HG02763 (cell line): ENCODE data around the gene ZMYND12.

Experiments
- ATAC-seq: cut with Tn5 transposase; IDR thresholded peaks from one replicate; pipeline ENCODE4 v1.9.1; 2021; ENCODE audit warnings: mild to moderate bottlenecking, moderate library complexity; ENCODE audit not compliant: unreplicated experiment

The ZMYND12 gene

GRCh38 chr1:42442662-42443061 lies 13.2 kb downstream of the ZMYND12 start:
- ATAC-seq = no peak

- ATAC-seq = no peak
Observed at GRCh38 chr1:42439940-42440339, 15.9 kb downstream of the ZMYND12 start.

- ATAC-seq = no peak
Observed at GRCh38 chr1:42434340-42434739, 21.5 kb downstream of the ZMYND12 start.

- ATAC-seq = no peak
Observed at GRCh38 chr1:42433369-42433768, 22.5 kb downstream of the ZMYND12 start.

GRCh38 chr1:42432714-42433113 lies 23.1 kb downstream of the ZMYND12 start:
- no peak for ATAC-seq

- ATAC-seq = no peak
Observed at GRCh38 chr1:42431514-42431913, 24.3 kb downstream of the ZMYND12 start.

- ATAC-seq = no peak
Observed at GRCh38 chr1:42430286-42431135, 25.3 kb downstream of the ZMYND12 start.

GRCh38 chr1:42429603-42430002 lies 26.2 kb downstream of the ZMYND12 start:
- ATAC-seq = no peak

GRCh38 chr1:42427240-42427639 lies 28.6 kb downstream of the ZMYND12 start:
- no peak for ATAC-seq

- ATAC-seq = no peak
Observed at GRCh38 chr1:42424201-42424600, 31.6 kb downstream of the ZMYND12 start.

- no peak for ATAC-seq
Observed at GRCh38 chr1:42423681-42424080, 32.1 kb downstream of the ZMYND12 start.

- no peak for ATAC-seq
Observed at GRCh38 chr1:42422737-42423136, 33.1 kb downstream of the ZMYND12 start.

- ATAC-seq = no peak
Observed at GRCh38 chr1:42420911-42421585, 34.8 kb downstream of the ZMYND12 start.

GRCh38 chr1:42420121-42420520 lies 35.7 kb downstream of the ZMYND12 start:
- ATAC-seq = no peak

- no peak for ATAC-seq
Observed at GRCh38 chr1:42419126-42419821, 36.5 kb downstream of the ZMYND12 start.

- ATAC-seq = no peak
Observed at GRCh38 chr1:42418516-42418915, 37.3 kb downstream of the ZMYND12 start.

- no peak for ATAC-seq
Observed at GRCh38 chr1:42417166-42417565, 38.7 kb downstream of the ZMYND12 start.

- ATAC-seq = no peak
Observed at GRCh38 chr1:42414551-42415496, 41.0 kb downstream of the ZMYND12 start.

GRCh38 chr1:42403880-42404400 lies 51.9 kb downstream of the ZMYND12 start:
- ATAC-seq = no peak
